ENCODE measurements around the gene ELF1.
"Not testable (repeated sequence)": the region's sequence is repeated elsewhere in the genome, so short reads cannot be mapped to it uniquely, and the experiment has no call there.

Gene ELF1

DNA sequence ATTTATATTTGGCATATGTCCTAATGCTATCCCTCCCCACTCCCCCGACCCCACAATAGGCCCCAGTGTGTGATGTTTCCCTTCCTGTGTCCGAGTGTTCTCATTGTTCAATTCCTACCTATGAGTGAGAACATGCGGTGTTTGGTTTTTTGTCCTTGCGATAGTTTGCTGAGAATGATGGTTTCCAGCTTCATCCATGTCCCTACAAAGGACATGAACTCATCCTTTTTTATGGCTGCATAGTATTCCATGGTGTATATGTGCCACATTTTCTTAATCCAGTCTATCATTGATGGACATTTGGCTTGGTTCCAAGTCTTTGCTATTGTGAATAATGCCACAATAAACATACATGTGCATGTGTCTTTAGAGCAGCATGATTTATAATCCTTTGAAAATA is 23.3 kb upstream of the ELF1 start:
- DNase-seq (ENCODE audit: low read depth in 3 of 3, low spot score in 1 of 3): not testable (repeated sequence)

DNA sequence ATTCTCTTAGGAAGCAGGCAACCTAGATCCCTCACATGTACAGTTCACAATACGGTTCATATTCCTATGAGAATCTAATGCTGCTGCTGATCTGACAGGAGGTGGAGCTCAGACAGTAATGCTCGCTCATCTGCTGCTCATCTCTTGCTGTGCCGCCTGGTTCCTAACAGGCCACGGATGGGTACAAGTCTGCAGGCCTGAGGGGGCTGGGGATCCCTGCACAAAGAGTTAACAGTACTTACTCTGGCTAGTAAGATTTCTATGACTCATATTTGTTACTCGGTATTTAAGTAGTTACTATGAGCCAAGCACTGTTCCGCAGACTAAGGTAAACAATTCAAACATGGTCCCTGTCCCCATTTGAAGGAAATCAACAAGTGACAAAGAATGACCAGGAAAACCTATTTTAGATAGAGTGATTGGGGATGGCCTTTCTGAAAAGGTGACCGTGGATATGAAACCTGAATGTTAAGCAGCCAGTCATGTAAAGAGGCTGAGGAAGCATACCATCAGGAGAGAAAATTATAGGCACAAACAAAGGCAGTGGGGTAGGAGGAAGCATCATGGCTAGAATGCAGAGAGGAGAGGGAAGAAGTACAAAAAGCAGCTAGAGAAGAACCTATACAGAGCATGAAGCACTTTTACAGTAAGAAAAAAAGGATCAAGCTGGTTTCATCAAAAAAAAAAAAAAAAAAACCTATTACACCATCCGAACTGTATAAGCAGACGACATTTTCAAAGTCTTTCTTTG is 21.6 kb upstream of the ELF1 start:
- DNase-seq (ENCODE audit: low read depth in 3 of 3, low spot score in 1 of 3): no peak

DNA sequence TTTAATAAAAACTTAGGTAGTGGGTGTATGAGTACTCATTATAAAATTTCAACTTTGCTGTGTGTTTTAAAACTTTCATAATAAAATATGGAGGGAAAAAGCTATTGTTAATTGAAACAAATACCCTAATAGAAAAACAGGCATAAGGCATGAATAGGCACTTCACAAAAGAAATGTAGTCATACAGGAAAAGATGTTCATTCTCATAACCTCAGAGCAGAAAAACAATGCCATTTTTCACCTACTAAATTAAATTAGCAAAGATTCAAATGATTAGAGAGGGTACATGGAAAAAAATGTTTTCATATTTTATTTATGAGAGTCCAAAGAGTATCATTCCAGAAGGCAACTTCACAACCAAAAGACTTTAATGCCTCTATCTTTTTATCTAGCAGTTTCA is 20.6 kb upstream of the ELF1 start:
- DNase-seq (ENCODE audit: low read depth in 3 of 3, low spot score in 1 of 3): no peak

DNA sequence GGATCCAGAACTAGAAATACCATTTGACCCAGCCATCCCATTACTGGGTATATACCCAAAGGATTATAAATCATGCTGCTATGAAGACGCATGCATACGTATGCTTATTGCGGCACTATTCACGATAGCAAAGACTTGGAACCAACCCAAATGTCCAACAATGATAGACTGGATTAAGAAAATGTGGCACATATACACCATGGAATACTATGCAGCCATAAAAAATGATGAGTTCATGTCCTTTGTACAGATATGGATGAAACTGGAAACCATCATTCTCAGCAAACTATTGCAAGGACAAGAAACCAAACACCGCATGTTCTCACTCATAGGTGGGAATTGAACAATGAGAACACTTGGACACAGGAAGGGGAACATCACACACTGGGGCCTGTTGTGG is 17.4 kb upstream of the ELF1 start:
- not testable (repeated sequence) for DNase-seq (ENCODE audit: low read depth in 3 of 3, low spot score in 1 of 3)

DNA sequence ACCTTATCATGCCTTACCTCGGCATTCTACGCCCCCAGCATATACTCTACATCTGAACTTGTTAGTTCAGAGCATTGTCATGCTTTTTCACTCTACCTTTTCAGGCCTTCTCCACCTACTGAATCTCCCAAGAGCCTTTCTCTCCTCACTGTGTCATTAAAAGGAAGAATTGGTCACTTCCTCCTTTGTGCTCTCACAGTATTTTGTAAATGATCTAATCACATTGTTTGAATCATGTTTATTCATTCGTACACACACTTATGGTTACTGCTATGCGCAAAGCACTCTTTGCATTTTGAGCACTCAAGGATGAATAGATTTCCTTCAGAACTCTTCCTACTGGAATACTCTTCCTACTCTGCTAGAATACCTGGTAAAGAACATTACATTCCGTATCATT is 15.8 kb upstream of the ELF1 start:
- no peak for DNase-seq (ENCODE audit: low read depth in 3 of 3, low spot score in 1 of 3)

DNA sequence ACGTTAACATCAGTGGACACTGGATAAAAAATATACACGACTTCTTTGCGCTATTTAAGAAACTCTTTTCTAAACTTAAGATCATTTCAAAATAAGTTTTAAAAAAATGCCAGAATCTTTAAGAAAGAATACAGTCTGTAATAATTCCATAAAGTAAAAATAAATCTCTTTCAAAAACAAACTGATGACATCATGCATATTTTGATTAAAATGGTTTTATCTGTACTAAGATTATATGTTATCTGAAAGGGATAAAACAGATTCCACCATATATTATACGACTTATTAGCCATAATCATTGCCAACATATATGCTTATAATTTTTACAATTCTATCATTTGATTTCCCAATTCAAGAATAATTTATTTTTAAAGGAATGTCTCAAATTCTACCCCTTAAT is 15.3 kb upstream of the ELF1 start:
- no peak for DNase-seq (ENCODE audit: low read depth in 3 of 3, low spot score in 1 of 3)

DNA sequence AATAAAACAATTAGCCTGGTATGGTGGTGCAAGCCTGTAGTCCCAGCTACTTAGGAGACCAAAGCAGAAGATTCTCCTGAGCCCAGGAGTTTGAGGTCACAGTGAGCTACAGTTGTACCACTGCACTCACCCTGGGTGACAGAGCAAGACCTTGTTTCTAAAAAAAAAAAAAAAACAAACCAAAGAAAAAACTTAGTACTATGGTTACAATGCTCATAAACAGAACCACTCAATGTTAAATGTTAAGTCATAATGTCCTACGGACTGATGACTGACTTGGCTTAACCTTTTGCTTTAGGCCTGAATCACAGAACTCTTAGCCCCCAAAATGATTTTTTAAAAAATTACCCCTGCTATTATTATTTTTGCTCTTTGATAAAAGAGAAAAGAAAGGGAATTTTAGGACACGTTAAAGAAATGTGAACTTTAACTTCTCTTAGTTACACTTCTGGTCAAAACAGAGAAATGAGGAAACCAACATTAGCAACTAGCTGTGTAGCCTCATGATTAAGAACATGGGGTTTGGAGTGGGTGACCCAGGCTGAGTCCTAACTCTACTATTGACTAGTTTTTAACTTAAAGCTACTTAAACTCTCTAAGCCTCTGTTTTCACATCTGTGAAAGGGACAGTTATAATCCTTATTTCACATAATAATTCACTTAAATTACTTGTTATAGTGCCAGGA is 13.7 kb upstream of the ELF1 start:
- DNase-seq (ENCODE audit: low read depth in 3 of 3, low spot score in 1 of 3): no peak

GRCh38 chr13:41029629-41030028 is 10.5 kb upstream of the ELF1 start:
- no peak for DNase-seq (ENCODE audit: low read depth in 3 of 3, low spot score in 1 of 3)

GRCh38 chr13:41028051-41028450 is 8.9 kb upstream of the ELF1 start:
- no peak for DNase-seq (ENCODE audit: low read depth in 3 of 3, low spot score in 1 of 3)

DNA sequence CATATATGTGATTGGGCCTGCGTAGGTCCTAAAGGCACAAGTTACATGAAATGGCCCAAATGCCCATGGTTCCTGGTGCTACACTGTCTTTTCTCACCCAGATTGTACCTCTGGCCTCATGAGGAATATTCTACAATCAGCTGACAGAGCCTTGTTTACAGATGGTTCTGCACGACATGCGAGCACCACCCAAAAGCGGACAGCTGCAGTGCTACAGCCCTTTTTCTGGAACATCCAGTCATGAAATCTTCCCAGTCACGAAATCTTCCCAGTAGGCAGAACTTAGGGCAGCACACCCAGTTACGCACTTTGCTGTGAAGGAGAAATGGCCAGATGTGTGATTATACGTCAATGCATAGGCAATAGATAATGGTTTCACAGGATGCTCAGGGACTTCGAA is 7.7 kb upstream of the ELF1 start:
- DNase-seq (ENCODE audit: low read depth in 3 of 3, low spot score in 1 of 3): no peak

DNA sequence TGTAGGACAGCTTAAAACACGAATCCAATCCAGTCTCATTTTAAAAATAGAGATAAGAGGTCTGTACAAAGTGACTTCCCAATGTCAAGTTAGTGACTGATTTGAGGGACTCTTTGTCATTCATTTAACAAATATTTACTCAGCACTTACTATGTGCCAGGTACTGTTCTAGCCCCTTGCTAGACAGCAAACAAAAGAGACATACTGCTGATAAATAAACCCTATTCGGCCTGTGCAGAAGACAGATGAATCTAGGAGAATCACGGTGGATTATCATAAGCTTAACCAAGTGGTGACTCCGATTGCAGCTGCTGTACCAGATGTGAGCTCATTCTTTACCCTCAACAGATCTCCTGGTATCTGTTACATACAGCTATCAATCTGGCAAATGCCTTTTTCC is 6.4 kb upstream of the ELF1 start:
- DNase-seq (ENCODE audit: low read depth in 3 of 3, low spot score in 1 of 3): no peak

- DNase-seq (ENCODE audit: low read depth in 3 of 3, low spot score in 1 of 3): no peak
Measured at GRCh38 chr13:41019578-41020347, 647 bp upstream of the ELF1 start.

DNA sequence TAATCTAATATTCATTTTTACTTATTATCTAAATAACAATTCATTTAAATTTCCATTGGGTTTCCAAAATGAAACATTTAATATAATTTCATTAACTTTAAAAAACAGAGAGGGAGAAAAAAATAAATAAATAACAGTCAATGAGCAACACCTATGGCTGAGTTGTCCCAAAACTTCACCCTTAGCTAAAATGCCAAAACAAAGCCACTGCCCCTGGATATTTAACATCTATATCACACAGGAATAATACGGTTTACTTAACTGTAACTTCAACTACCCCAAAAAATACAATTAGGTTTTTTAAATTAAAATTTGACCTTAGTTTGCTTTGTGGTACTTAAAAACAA is 541 bp downstream of the ELF1 start:
- no peak for DNase-seq (ENCODE audit: low read depth in 3 of 3, low spot score in 1 of 3)

GRCh38 chr13:41017817-41018601 is 1.1 kb downstream of the ELF1 start:
- DNase-seq (ENCODE audit: low read depth in 3 of 3, low spot score in 1 of 3): no peak

- DNase-seq (ENCODE audit: low read depth in 3 of 3, low spot score in 1 of 3): no peak
Measured at GRCh38 chr13:41017159-41017558, 2.0 kb downstream of the ELF1 start.

DNA sequence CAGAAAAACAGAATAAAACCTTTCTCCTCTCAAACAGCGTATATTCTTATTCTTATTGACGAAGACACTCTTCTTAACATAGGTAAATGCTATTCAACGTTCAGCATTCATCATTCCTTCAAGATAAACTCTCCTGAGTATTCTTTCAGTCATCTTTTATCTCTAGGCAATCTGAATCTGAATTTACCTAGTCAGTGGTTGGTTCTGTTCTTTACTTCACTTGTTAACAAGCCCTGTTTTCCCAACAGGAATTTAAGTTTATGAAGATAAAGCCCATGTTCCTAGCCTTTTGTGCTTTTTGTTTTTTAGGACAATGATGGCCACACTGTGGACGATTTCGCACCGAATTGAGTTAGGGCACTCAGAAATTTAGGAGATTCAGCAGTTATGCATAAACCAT is 3.2 kb downstream of the ELF1 start:
- DNase-seq (ENCODE audit: low read depth in 3 of 3, low spot score in 1 of 3): no peak

- DNase-seq (ENCODE audit: low read depth in 3 of 3, low spot score in 1 of 3): no peak
Measured at GRCh38 chr13:41013835-41014234, 5.3 kb downstream of the ELF1 start.

DNA sequence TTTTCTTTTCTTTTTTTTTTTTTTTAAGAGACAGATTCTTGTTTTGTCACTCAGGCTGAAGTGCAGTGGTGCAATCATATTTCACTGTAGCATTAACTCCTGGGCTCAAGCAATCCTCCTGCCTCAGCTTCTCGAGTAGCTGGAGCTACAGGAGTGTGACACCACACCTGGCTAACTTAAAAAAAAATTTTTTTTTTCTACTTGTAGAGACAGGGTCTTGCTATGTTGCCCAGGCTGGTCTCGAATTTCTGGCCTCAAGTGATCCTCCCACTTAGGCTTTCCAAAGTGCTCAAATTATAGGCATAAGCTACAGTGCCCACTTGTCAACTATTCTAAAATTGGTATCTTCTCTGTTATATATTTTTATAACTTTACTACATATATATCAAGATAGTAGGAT is 6.6 kb downstream of the ELF1 start:
- DNase-seq (ENCODE audit: low read depth in 3 of 3, low spot score in 1 of 3): no peak

DNA sequence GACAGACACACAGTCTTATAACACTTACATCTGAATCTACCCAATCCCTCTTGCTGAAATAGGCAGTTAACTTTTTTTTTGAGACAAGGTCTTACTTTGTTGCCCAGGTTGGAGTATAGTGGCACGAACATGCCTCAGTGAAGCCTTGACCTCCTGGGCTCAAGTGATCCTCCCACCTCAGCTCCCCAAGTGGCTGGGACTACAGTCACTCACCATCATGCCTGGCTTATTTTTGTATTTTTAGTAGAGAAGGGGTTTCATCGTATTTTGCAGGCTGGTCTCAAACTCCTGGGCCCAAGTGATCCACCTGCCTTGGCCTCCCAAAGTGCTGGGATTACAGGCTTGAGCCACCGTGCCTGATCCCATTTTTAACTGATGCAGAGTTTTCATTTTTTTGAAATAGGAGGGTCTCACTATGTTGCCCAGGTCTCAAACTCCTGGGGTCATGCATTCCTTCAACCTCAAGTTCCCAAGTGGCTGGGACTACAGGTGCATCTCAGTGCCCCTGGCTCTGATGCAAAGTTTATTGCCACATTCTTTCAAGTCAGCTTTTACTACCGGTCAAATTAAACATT is 7.6 kb downstream of the ELF1 start:
- no peak for DNase-seq (ENCODE audit: low read depth in 3 of 3, low spot score in 1 of 3)

DNA sequence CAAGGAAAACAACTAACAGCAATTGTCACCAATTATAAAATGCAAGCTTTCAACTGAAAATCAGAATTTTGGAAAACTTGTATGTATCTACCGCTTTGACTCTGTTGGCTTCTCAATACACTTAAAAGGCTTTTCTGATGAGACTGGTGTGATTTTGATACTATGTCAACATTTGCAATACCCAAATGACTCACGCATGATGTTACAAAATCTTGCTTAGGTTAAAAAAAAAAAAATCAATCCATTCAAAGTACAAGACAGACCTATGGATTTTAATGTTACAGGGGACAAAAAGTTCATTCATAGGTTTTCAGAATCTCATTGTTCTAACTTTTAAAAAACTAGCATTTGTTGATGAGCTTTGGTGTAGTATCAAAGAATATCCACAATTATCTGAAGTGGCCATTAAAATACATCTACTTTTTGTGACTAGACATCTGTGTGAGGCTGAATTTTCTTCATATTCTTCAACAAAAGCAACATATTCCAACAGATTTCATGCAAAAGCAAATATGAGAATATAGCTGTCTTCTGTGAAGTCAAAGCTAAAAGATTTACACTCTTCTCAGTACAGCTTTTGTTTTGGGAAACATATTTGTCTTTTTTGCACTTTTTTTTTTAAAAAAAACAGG is 10.7 kb downstream of the ELF1 start:
- no peak for DNase-seq (ENCODE audit: low read depth in 3 of 3, low spot score in 1 of 3)

DNA sequence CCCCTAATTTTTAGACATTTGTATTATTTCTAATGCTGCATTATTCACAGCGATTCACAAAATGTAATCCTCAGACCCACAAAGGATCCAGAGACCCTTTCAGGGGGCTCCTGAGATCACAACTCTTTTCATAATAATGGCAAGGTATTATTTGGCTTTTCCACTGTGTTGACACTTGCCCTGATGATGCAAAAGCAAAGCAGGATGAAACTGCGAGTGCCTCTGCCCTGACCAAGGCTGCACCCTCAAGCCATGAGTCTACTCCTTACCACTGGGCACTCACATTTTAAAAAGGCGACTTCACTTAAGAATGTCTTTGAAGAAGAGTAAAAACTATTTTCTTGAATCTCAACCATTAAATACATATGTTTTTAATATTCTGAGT is 11.4 kb downstream of the ELF1 start:
- DNase-seq (ENCODE audit: low read depth in 3 of 3, low spot score in 1 of 3): no peak

Measured in stimulated activated CD4-positive, alpha-beta T cell treated with anti-CD3 and anti-CD28 coated beads, TNF-alpha, amount 100 ng/mL, for 1 hour (primary cell).